ENCODE measurements around the gene ADARB1. TPM values are rescaled to one million over a fixed set of nuclear protein-coding genes. Genes with fewer than 3 reads are reported as not detected.
"Not testable (repeated sequence)": the region's sequence is repeated elsewhere in the genome, so short reads cannot be mapped to it uniquely, and the experiment has no call there.

Gene ADARB1
- 24.0 TPM for polyA plus RNA-seq (ENCODE audit: insufficient read length)

- peak; percentile 77 for DNase-seq
These were observed at the start of gene ADARB1 for GRCh38 chr21:45074048-45074817. Gene ADARB1, plus strand, starts transcription at chr21:45074580. Its CDS starts 97,077 bp downstream, at chr21:45171657.

GRCh38 chr21:45026066-45026745 lies 48.2 kb upstream of the ADARB1 start:
- no peak for DNase-seq

GRCh38 chr21:45026826-45027225 lies 47.6 kb upstream of the ADARB1 start:
- no peak for DNase-seq

GRCh38 chr21:45027241-45028196 lies 46.9 kb upstream of the ADARB1 start:
- DNase-seq, result no peak

- not testable (repeated sequence) for DNase-seq
These were observed 45.7 kb upstream of the ADARB1 start for GRCh38 chr21:45028645-45029044.

- peak; percentile 79 for DNase-seq
These were observed 45.0 kb upstream of the ADARB1 start for GRCh38 chr21:45029298-45029947.

GRCh38 chr21:45029948-45030681 lies 44.3 kb upstream of the ADARB1 start:
- DNase-seq, result no peak

- DNase-seq, result no peak
These were observed 43.5 kb upstream of the ADARB1 start for GRCh38 chr21:45030682-45031570.

- DNase-seq, result no peak
These were observed 42.7 kb upstream of the ADARB1 start for GRCh38 chr21:45031571-45032191.

- DNase-seq, result no peak
These were observed 42.0 kb upstream of the ADARB1 start for GRCh38 chr21:45032332-45032731.

- DNase-seq, result no peak
These were observed 41.2 kb upstream of the ADARB1 start for GRCh38 chr21:45032977-45033710.

GRCh38 chr21:45033791-45034555 lies 40.4 kb upstream of the ADARB1 start:
- peak; percentile 50 for DNase-seq

- DNase-seq, result no peak
These were observed 39.6 kb upstream of the ADARB1 start for GRCh38 chr21:45034556-45035476.

- DNase-seq, result no peak
These were observed 38.9 kb upstream of the ADARB1 start for GRCh38 chr21:45035477-45035848.

- DNase-seq, result no peak
These were observed 37.8 kb upstream of the ADARB1 start for GRCh38 chr21:45036630-45037029.

GRCh38 chr21:45037986-45038385 lies 36.4 kb upstream of the ADARB1 start:
- DNase-seq, result no peak
